ENCODE measurements around the gene LRRC4C. TPM values are rescaled to one million over a fixed set of nuclear protein-coding genes. Genes with fewer than 3 reads are reported as not detected.

Gene LRRC4C
- total and polyA plus RNA-seq, 2 donors (not counting 3 experiments of a cell fraction or from before 2014, with no cell fraction given): not detected

DNA sequence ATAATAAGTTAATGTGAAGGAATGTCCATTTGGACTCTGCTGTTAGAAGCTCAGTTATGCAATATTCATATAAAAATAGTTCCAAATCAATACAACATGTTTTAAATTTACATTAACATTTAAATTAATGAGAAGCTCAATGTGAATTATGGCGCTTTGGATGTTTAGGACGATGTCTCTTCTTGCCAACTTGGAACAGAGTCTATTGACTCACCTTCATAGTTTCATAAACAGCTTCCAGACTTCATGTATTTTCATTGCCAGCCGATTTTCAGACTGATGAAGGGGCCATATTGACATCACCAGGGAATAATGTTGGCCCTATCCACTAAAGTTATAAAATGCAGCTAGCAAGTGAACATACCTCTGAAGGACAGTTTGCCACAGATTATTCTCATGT lies 1136.2 kb downstream of the LRRC4C start:
- no peak for DNase-seq (ENCODE audit: low read depth, low spot score)
- Histone ChIP-seq H3K4me1 (ENCODE audit: control insufficient read depth, extremely low read depth, insufficient read depth, low read length) (peaks cover 3% of the 10 kb centered on the region), H3K4me2 (ENCODE audit: insufficient read depth, low read length) (no peak overlapping the region), H3K9me1 (replicated peaks; ENCODE audit: control insufficient read depth, extremely low read depth, insufficient read depth, low read length) (no peaks in the 10 kb centered on the region), H3K4me3 (replicated peaks in 1 of 3; ENCODE audit: insufficient read depth in 1 of 3, low read depth in 1 of 3, low read length in 3 of 3) (no peak overlapping the region), H3K79me2 (ENCODE audit: control insufficient read depth, insufficient read depth, low read length) (no peaks in the 10 kb centered on the region), H2AFZ (ENCODE audit: low read depth, low read length) (no peak overlapping the region), H3K9ac (replicated peaks; ENCODE audit: extremely low read depth, insufficient read depth, low read length) (no peak overlapping the region), H3K9me3 (replicated peaks; ENCODE audit: control insufficient read depth, insufficient read depth, low read length) (no peaks in the 10 kb centered on the region), H4K20me1 (replicated peaks; ENCODE audit: control insufficient read depth, extremely low read depth, insufficient read depth, low read length) (no peaks in the 10 kb centered on the region), H3K36me3 (ENCODE audit: control insufficient read depth in 2 of 2, extremely low read depth in 1 of 2, insufficient read depth in 2 of 2, low read length in 2 of 2) (no peaks in the 10 kb centered on the region), H3K27ac (ENCODE audit: insufficient read depth, low read depth, low read length) (no peak overlapping the region), H3K27me3 (ENCODE audit: control insufficient read depth in 2 of 2, insufficient read depth in 2 of 2, low read length in 2 of 2) (no peaks in the 10 kb centered on the region)
- no TSS peak for BruUV-seq (replicated peaks)
- ChIA-PET CTCF (interaction anchor here (0.7 to 1.0 kb wide), 2 partner anchors 16 to 29 kb away, joined by 3 read pairs; no protein-coding TSS in a partner anchor), POLR2A (no interaction called here)
- TF ChIP-seq JUN (IDR thresholded peaks at IDR 0.05; ENCODE audit: borderline replicate concordance, insufficient read depth, insufficient read length, low read depth): no peak
- no peak for TF ChIP-seq MYC (IDR thresholded peaks at IDR 0.05; ENCODE audit: low read depth, low read length)
- TF ChIP-seq MAX (IDR thresholded peaks at IDR 0.05; ENCODE audit: insufficient read depth, insufficient read length): no peak
- TF ChIP-seq GATA2 (IDR thresholded peaks at IDR 0.05; ENCODE audit: insufficient read depth, insufficient read length, low read depth, low read length): no peak
- no peak for TF ChIP-seq POLR2AphosphoS5 (IDR thresholded peaks at IDR 0.05; ENCODE audit: insufficient read depth, low read depth, low read length)
- no peak for TF ChIP-seq FOS (IDR thresholded peaks at IDR 0.05; ENCODE audit: borderline replicate concordance, insufficient read depth, low read length)
- TF ChIP-seq CTCF (IDR thresholded peaks at IDR 0.05; ENCODE audit: extremely low read depth in 1 of 2, insufficient read depth in 1 of 2, low read depth in 1 of 2, low read length in 2 of 2): no peak
- no peak for TF ChIP-seq POLR2A (IDR thresholded peaks at IDR 0.05; ENCODE audit: low read depth, low read length)
- TF ChIP-seq EZH2 (IDR thresholded peaks at IDR 0.05; ENCODE audit: borderline replicate concordance, low read depth, low read length, severe bottlenecking): no peak
- intact Hi-C loops (cut with micrococcal nuclease): no loop called here
- FAIRE-seq: no peak
- dilution Hi-C loops (cut with MboI; ENCODE audit: extremely low pct_ligation_motif_present, low sequenced_read_pairs): no loop called here

Data from endothelial cell of umbilical vein (primary cell).